Measurements from ENCODE around the gene THAP7. TPM values are rescaled to one million over a fixed set of nuclear protein-coding genes. Genes with fewer than 3 reads are reported as not detected.

Gene THAP7
- total and polyA plus RNA-seq, 9 of the 15 experiments (the other 6 are each of a cell fraction or from before 2014, with no cell fraction given), result 7.9 to 263 (median 84.1) TPM

DNA sequence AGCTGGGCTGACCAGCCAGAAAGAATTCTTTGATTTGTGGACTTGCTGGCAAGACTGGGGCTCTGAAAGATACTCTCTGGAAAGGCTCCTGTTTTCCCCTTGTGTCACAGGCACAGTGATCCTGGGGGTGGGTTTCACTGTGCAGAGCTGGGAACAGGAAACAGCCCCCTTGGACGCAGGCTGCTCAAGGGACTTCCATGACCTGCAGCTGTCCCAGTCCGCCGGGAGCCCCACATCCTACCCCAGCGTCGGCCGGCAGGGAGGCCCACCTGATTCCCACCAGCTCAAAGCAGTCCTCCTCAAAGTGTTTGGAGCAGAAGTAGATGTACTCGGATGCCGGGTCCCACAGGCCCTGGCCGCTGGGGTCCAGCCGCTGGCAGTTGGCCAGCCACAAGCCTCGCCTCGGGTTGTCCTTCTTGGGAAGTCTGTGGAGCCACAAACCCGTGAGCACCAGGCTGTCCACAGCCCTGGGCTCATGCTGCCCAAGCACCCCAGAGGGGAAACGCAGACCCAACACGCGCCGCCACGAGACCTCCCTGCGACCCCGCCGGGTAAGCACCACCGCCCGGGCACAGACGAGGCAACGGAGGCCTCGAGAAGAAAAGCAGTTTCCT is 824 bp downstream of the THAP7 start (continued):
- TF ChIP-seq ZNF583 (CRISPR knock-in tag; IDR thresholded peaks at IDR 0.05), result 0 out of 2 replicates have a peak, but pooled peaks have one; percentile 47
- TF ChIP-seq ZNF57 (CRISPR knock-in tag; IDR thresholded peaks at IDR 0.05), result peak; percentile 15
- TF ChIP-seq ZKSCAN1 (IDR thresholded peaks at IDR 0.05; ENCODE audit: low read depth, low read length), result no peak
- peak; percentile 42; the same call in 1 of the 2 replicates for TF ChIP-seq ZSCAN32 (CRISPR knock-in tag; IDR thresholded peaks at IDR 0.05)
- TF ChIP-seq FOS (IDR thresholded peaks at IDR 0.05; ENCODE audit: extremely low read depth, insufficient read length), result no peak
- TF ChIP-seq ZNF586 (CRISPR knock-in tag; conservative IDR thresholded peaks at IDR 0.05), result peak; percentile 37; the same call in 1 of the 2 replicates
- 0 out of 2 replicates have a peak, but pooled peaks have one; percentile 16 for TF ChIP-seq ZNF274 (IDR thresholded peaks at IDR 0.05; ENCODE audit: borderline replicate concordance, low read depth, low read length)
- TF ChIP-seq KLF1 (tag; IDR thresholded peaks at IDR 0.05), result peak; percentile 41; the same call in 1 of the 2 replicates
- TF ChIP-seq NFIX (CRISPR knock-in tag; IDR thresholded peaks at IDR 0.05; ENCODE audit: low read depth), result 0 out of 2 replicates have a peak, but pooled peaks have one; percentile 1
- TF ChIP-seq ZNF707 (CRISPR knock-in tag; conservative IDR thresholded peaks at IDR 0.05), result peak; percentile 45; the same call in 1 of the 2 replicates
- no peak for TF ChIP-seq PRPF4 (IDR thresholded peaks at IDR 0.05; ENCODE audit: insufficient read depth, low read depth, low read length, poor library complexity, severe bottlenecking)
- TF ChIP-seq, protein P1, sequence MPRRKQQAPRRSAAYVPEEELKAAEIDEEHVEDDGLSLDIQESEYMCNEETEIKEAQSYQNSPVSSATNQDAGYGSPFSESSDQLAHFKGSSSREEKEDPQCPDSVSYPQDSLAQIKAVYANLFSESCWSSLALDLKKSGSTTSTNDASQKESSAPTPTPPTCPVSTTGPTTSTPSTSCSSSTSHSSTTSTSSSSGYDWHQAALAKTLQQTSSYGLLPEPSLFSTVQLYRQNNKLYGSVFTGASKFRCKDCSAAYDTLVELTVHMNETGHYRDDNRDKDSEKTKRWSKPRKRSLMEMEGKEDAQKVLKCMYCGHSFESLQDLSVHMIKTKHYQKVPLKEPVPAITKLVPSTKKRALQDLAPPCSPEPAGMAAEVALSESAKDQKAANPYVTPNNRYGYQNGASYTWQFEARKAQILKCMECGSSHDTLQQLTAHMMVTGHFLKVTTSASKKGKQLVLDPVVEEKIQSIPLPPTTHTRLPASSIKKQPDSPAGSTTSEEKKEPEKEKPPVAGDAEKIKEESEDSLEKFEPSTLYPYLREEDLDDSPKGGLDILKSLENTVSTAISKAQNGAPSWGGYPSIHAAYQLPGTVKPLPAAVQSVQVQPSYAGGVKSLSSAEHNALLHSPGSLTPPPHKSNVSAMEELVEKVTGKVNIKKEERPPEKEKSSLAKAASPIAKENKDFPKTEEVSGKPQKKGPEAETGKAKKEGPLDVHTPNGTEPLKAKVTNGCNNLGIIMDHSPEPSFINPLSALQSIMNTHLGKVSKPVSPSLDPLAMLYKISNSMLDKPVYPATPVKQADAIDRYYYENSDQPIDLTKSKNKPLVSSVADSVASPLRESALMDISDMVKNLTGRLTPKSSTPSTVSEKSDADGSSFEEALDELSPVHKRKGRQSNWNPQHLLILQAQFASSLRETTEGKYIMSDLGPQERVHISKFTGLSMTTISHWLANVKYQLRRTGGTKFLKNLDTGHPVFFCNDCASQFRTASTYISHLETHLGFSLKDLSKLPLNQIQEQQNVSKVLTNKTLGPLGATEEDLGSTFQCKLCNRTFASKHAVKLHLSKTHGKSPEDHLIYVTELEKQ (CRISPR knock-in tag; IDR thresholded peaks at IDR 0.05), result peak; percentile 80
- TF ChIP-seq, protein P2, sequence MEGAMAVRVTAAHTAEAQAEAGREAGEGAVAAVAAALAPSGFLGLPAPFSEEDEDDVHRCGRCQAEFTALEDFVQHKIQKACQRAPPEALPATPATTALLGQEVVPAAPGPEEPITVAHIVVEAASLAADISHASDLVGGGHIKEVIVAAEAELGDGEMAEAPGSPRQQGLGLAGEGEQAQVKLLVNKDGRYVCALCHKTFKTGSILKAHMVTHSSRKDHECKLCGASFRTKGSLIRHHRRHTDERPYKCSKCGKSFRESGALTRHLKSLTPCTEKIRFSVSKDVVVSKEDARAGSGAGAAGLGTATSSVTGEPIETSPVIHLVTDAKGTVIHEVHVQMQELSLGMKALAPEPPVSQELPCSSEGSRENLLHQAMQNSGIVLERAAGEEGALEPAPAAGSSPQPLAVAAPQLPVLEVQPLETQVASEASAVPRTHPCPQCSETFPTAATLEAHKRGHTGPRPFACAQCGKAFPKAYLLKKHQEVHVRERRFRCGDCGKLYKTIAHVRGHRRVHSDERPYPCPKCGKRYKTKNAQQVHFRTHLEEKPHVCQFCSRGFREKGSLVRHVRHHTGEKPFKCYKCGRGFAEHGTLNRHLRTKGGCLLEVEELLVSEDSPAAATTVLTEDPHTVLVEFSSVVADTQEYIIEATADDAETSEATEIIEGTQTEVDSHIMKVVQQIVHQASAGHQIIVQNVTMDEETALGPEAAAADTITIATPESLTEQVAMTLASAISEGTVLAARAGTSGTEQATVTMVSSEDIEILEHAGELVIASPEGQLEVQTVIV (CRISPR knock-in tag; IDR thresholded peaks at IDR 0.05; ENCODE audit: borderline replicate concordance), result no peak
- TF ChIP-seq ZNF41 (CRISPR knock-in tag; conservative IDR thresholded peaks at IDR 0.05), result peak; percentile 39; the same call in 1 of the 2 replicates
- TF ChIP-seq, protein P3, sequence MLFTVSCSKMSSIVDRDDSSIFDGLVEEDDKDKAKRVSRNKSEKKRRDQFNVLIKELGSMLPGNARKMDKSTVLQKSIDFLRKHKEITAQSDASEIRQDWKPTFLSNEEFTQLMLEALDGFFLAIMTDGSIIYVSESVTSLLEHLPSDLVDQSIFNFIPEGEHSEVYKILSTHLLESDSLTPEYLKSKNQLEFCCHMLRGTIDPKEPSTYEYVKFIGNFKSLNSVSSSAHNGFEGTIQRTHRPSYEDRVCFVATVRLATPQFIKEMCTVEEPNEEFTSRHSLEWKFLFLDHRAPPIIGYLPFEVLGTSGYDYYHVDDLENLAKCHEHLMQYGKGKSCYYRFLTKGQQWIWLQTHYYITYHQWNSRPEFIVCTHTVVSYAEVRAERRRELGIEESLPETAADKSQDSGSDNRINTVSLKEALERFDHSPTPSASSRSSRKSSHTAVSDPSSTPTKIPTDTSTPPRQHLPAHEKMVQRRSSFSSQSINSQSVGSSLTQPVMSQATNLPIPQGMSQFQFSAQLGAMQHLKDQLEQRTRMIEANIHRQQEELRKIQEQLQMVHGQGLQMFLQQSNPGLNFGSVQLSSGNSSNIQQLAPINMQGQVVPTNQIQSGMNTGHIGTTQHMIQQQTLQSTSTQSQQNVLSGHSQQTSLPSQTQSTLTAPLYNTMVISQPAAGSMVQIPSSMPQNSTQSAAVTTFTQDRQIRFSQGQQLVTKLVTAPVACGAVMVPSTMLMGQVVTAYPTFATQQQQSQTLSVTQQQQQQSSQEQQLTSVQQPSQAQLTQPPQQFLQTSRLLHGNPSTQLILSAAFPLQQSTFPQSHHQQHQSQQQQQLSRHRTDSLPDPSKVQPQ (CRISPR knock-in tag; IDR thresholded peaks at IDR 0.05; ENCODE audit: borderline replicate concordance), result 0 out of 2 replicates have a peak, but pooled peaks have one; percentile 70
- TF ChIP-seq, protein P4, sequence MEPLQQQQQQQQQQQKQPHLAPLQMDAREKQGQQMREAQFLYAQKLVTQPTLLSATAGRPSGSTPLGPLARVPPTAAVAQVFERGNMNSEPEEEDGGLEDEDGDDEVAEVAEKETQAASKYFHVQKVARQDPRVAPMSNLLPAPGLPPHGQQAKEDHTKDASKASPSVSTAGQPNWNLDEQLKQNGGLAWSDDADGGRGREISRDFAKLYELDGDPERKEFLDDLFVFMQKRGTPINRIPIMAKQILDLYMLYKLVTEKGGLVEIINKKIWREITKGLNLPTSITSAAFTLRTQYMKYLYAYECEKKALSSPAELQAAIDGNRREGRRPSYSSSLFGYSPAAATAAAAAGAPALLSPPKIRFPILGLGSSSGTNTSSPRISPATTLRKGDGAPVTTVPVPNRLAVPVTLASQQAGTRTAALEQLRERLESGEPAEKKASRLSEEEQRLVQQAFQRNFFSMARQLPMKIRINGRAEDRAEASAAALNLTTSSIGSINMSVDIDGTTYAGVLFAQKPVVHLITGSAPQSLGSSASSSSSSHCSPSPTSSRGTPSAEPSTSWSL (CRISPR knock-in tag; IDR thresholded peaks at IDR 0.05; ENCODE audit: borderline replicate concordance), result peak; percentile 75; the same call in 1 of the 2 replicates
- TF ChIP-seq ZBTB17 (CRISPR knock-in tag; IDR thresholded peaks at IDR 0.05), result 0 out of 2 replicates have a peak, but pooled peaks have one; percentile 6
